ENCODE data around the gene NOM1. TPM values are rescaled to one million over a fixed set of nuclear protein-coding genes. Genes with fewer than 3 reads are reported as not detected.

NOM1 gene
- total RNA-seq, 4 donors from 2014 or later: 15.1 to 20.7 (median 17.1) TPM

GRCh38 chr7:156979007-156979606 is 29.6 kb downstream of the NOM1 start:
- H3K27me3 ChIP-seq: no peaks in the 10 kb centered on the region
- no peak overlapping the region for H3K4me3 ChIP-seq
- peaks cover 0 to 48% of the 10 kb centered on the region in 2 donors for H3K36me3 ChIP-seq
- H3K27ac ChIP-seq: no peak overlapping the region
- TF ChIP-seq EP300 (IDR thresholded peaks at IDR 0.05) (no peak), POLR2A (IDR thresholded peaks at IDR 0.05) (no peak), POLR2AphosphoS5 (IDR thresholded peaks at IDR 0.05) (no peak), CTCF (IDR thresholded peaks at IDR 0.05) (no peak)
- H3K9me3 ChIP-seq: peaks cover 0 to 15% (median 0%) of the 10 kb centered on the region in 3 donors
- WGBS, 2 donors (ENCODE audit: low coverage in 1 of 2): 92% methylated on average over 1 of the region's 1 CpG; no CpG with 5 or more reads in 1 of the 2 donors
- no peaks in the 10 kb centered on the region for H3K4me1 ChIP-seq
- ATAC-seq: no peak

- Histone ChIP-seq H3K4me3 (no peak overlapping the region), H3K9me3 (peaks cover 0 to 15% (median 0%) of the 10 kb centered on the region in 3 donors), H3K4me1 (no peaks in the 10 kb centered on the region), H3K27ac (no peak overlapping the region), H3K36me3 (peaks cover 0 to 45% of the 10 kb centered on the region in 2 donors), H3K27me3 (no peaks in the 10 kb centered on the region)
- WGBS, 2 donors (ENCODE audit: low coverage in 1 of 2): 90 to 100% methylated on average over 3 to 4 of the region's 4 CpGs
- no peak for ATAC-seq
- no peak for TF ChIP-seq POLR2A (IDR thresholded peaks at IDR 0.05)
- TF ChIP-seq POLR2AphosphoS5 (IDR thresholded peaks at IDR 0.05): no peak
- TF ChIP-seq EP300 (IDR thresholded peaks at IDR 0.05): no peak
- TF ChIP-seq CTCF (IDR thresholded peaks at IDR 0.05): no peak
Observed at GRCh38 chr7:156979711-156980110, 30.2 kb downstream of the NOM1 start.

GRCh38 chr7:156984174-156984891 is 34.8 kb downstream of the NOM1 start:
- H3K4me3 ChIP-seq: no peak overlapping the region
- WGBS, 2 donors (ENCODE audit: low coverage in 1 of 2): 54 to 62% methylated on average over 11 to 14 of the region's 14 CpGs
- H3K27me3 ChIP-seq: peaks cover 10% of the 10 kb centered on the region
- H3K9me3 ChIP-seq: peaks cover 0 to 6% (median 0%) of the 10 kb centered on the region in 3 donors
- peak overlapping the region in 1 of 4 donors; percentile 35 for H3K27ac ChIP-seq
- TF ChIP-seq CTCF (IDR thresholded peaks at IDR 0.05): no peak
- no peak for TF ChIP-seq POLR2AphosphoS5 (IDR thresholded peaks at IDR 0.05)
- no peaks in the 10 kb centered on the region for H3K4me1 ChIP-seq
- H3K36me3 ChIP-seq: peaks cover 0 to 16% of the 10 kb centered on the region in 2 donors
- ATAC-seq: peak; percentile 76

- H3K4me3 ChIP-seq: no peak overlapping the region
- TF ChIP-seq POLR2A (IDR thresholded peaks at IDR 0.05): no peak
- no peak for TF ChIP-seq CTCF (IDR thresholded peaks at IDR 0.05)
- TF ChIP-seq EP300 (IDR thresholded peaks at IDR 0.05): no peak
- no peak for TF ChIP-seq POLR2AphosphoS5 (IDR thresholded peaks at IDR 0.05)
- H3K4me1 ChIP-seq: no peaks in the 10 kb centered on the region
- peak overlapping the region in 1 of 4 donors; percentile 35 for H3K27ac ChIP-seq
- ATAC-seq: no peak
- 93 to 100% methylated on average over 1 to 6 of the region's 29 CpGs for WGBS, 2 donors (ENCODE audit: low coverage in 1 of 2)
- no peaks in the 10 kb centered on the region for H3K9me3 ChIP-seq
- peaks cover 20% of the 10 kb centered on the region for H3K27me3 ChIP-seq
- peaks cover 0 to 12% of the 10 kb centered on the region in 2 donors for H3K36me3 ChIP-seq
Observed at GRCh38 chr7:156985101-156985992, 35.8 kb downstream of the NOM1 start.
